ENCODE measurements around the gene ERMN. TPM values are rescaled to one million over a fixed set of nuclear protein-coding genes. Genes with fewer than 3 reads are reported as not detected.

ERMN gene
- total RNA-seq, 2 donors from 2014 or later = 0.17 TPM; not detected in 1

GRCh38 chr2:157311706-157312105 lies 13.9 kb downstream of the ERMN start:
- H3K27ac ChIP-seq = no peak overlapping the region
- WGBS = 82% methylated on average over 1 of the region's 1 CpG
- no peaks in the 10 kb centered on the region for H3K9me3 ChIP-seq
- intact Hi-C loops (cut with DNase I) = no loop called here
- H3K4me1 ChIP-seq (replicated peaks) = no peaks in the 10 kb centered on the region
- no peaks in the 10 kb centered on the region for H3K36me3 ChIP-seq
- no peaks in the 10 kb centered on the region for H3K27me3 ChIP-seq (replicated peaks; ENCODE audit: insufficient read depth)
- no peak for TF ChIP-seq POLR2AphosphoS5 (IDR thresholded peaks at IDR 0.05)
- TF ChIP-seq POLR2A (IDR thresholded peaks at IDR 0.05) = no peak
- TF ChIP-seq CTCF (IDR thresholded peaks at IDR 0.05) = no peak
- no peak overlapping the region for H3K4me3 ChIP-seq
- DNase-seq (ENCODE audit: low spot score) = no peak

GRCh38 chr2:157309878-157310277 lies 15.7 kb downstream of the ERMN start:
- H3K27ac ChIP-seq = no peak overlapping the region
- DNase-seq (ENCODE audit: low spot score) = no peak
- H3K4me3 ChIP-seq = no peak overlapping the region
- TF ChIP-seq POLR2A (IDR thresholded peaks at IDR 0.05) = no peak
- TF ChIP-seq CTCF (IDR thresholded peaks at IDR 0.05) = no peak
- no peak for TF ChIP-seq POLR2AphosphoS5 (IDR thresholded peaks at IDR 0.05)
- H3K36me3 ChIP-seq = no peaks in the 10 kb centered on the region
- WGBS = 96% methylated on average over 2 of the region's 2 CpGs
- intact Hi-C loops (cut with DNase I) = no loop called here
- H3K4me1 ChIP-seq (replicated peaks) = no peaks in the 10 kb centered on the region
- H3K27me3 ChIP-seq (replicated peaks; ENCODE audit: insufficient read depth) = no peaks in the 10 kb centered on the region
- no peaks in the 10 kb centered on the region for H3K9me3 ChIP-seq

- H3K4me1 ChIP-seq (replicated peaks) = no peaks in the 10 kb centered on the region
- no peak for DNase-seq (ENCODE audit: low spot score)
- H3K27me3 ChIP-seq (replicated peaks; ENCODE audit: insufficient read depth) = no peaks in the 10 kb centered on the region
- no peaks in the 10 kb centered on the region for H3K36me3 ChIP-seq
- intact Hi-C loops (cut with DNase I) = no loop called here
- no peak for TF ChIP-seq CTCF (IDR thresholded peaks at IDR 0.05)
- no peak for TF ChIP-seq POLR2A (IDR thresholded peaks at IDR 0.05)
- TF ChIP-seq POLR2AphosphoS5 (IDR thresholded peaks at IDR 0.05) = no peak
- no peaks in the 10 kb centered on the region for H3K9me3 ChIP-seq
- no peak overlapping the region for H3K27ac ChIP-seq
- WGBS = 63% methylated on average over 1 of the region's 1 CpG
- H3K4me3 ChIP-seq = no peak overlapping the region
These were observed 18.6 kb downstream of the ERMN start for GRCh38 chr2:157307021-157307420.

GRCh38 chr2:157305723-157306110 lies 19.9 kb downstream of the ERMN start:
- H3K4me3 ChIP-seq = no peak overlapping the region
- H3K27me3 ChIP-seq (replicated peaks; ENCODE audit: insufficient read depth) = no peaks in the 10 kb centered on the region
- H3K9me3 ChIP-seq = no peaks in the 10 kb centered on the region
- H3K4me1 ChIP-seq (replicated peaks) = no peaks in the 10 kb centered on the region
- no peaks in the 10 kb centered on the region for H3K36me3 ChIP-seq
- TF ChIP-seq POLR2AphosphoS5 (IDR thresholded peaks at IDR 0.05) = no peak
- TF ChIP-seq CTCF (IDR thresholded peaks at IDR 0.05) = no peak
- TF ChIP-seq POLR2A (IDR thresholded peaks at IDR 0.05) = no peak
- 78% methylated on average over 4 of the region's 4 CpGs for WGBS
- DNase-seq (ENCODE audit: low spot score) = no peak
- H3K27ac ChIP-seq = no peak overlapping the region
- intact Hi-C loops (cut with DNase I) = no loop called here

- 31% methylated on average over 3 of the region's 3 CpGs for WGBS
- Histone ChIP-seq H3K27me3 (replicated peaks; ENCODE audit: insufficient read depth) (no peaks in the 10 kb centered on the region), H3K4me1 (replicated peaks) (no peaks in the 10 kb centered on the region), H3K9me3 (no peaks in the 10 kb centered on the region), H3K4me3 (no peak overlapping the region), H3K27ac (no peak overlapping the region), H3K36me3 (no peaks in the 10 kb centered on the region)
- TF ChIP-seq CTCF (IDR thresholded peaks at IDR 0.05) = no peak
- TF ChIP-seq POLR2AphosphoS5 (IDR thresholded peaks at IDR 0.05) = no peak
- no peak for TF ChIP-seq POLR2A (IDR thresholded peaks at IDR 0.05)
- DNase-seq (ENCODE audit: low spot score) = no peak
- intact Hi-C loops (cut with DNase I) = no loop called here
These were observed 20.6 kb downstream of the ERMN start for GRCh38 chr2:157304811-157305722.

All from prostate gland (tissue), 2 donors.